GM12878 (cell line): Measurements from ENCODE around the gene MOCOS. TPM values are rescaled to one million over a fixed set of nuclear protein-coding genes. Genes with fewer than 3 reads are reported as not detected.

Source experiments
- ATAC-seq: fragments of 200-7000 bp; cut with Tn5 transposase; 3 replicates; pipeline ENCODE4 v1.9.1; 2020; ENCODE audit warnings: mild to moderate bottlenecking, moderate library complexity
- BruUV-seq: library from RNA; stranded (reverse); fragments of 400-500 nt; replicated peaks from 2 replicates; lab custom pipeline; 2021; lab: Mats Ljungman, UMichigan
- CTCF ChIA-PET: fragments of 300-600 bp; sonication (Branson Sonifier 250); formaldehyde crosslinking; extraction: SDS; loops from one replicate; lab custom pipeline; 2021; ENCODE audit warnings: inconsistent platforms; lab: Yijun Ruan, JAX
- POLR2A ChIA-PET: fragments of 350-600 bp; formaldehyde crosslinking; extraction: SDS; loops from one replicate; lab custom pipeline; 2021; ENCODE audit warnings: inconsistent platforms; lab: Charles Lee
- RAD21 ChIA-PET: fragments of 300-600 bp; sonication (Branson Sonifier 250); formaldehyde crosslinking; loops from one replicate; lab custom pipeline; 2023; ENCODE audit warnings: antibody characterized with exemption; ENCODE audit not compliant: unreplicated experiment; lab: Charles Lee
- SMC1A ChIA-PET: fragments of 300-600 bp; sonication (Branson Sonifier 250); formaldehyde crosslinking; loops from one replicate; lab custom pipeline; 2023; ENCODE audit not compliant: unreplicated experiment, uncharacterized antibody; lab: Charles Lee
- DNase-seq: peaks from one replicate; pipeline ENCODE4 v3.0.0-alpha.2; 2011; ENCODE audit warnings: low read depth, low spot score
- FAIRE-seq: peaks from 3 replicates; lab custom pipeline; 2011; peaks lifted over from hg19 to GRCh38; lab: Jason Lieb, UNC
- H2AFZ ChIP-seq: 2 replicates; pipeline ENCODE4 v1.6.0; 2011; ENCODE audit warnings: low read depth, low read length, control low read depth; ENCODE audit not compliant: control insufficient read depth
- H3K27ac ChIP-seq: 2 replicates; pipeline ENCODE4 v1.5.1; 2011; ENCODE audit warnings: control low read depth; ENCODE audit not compliant: control insufficient read depth, insufficient read depth
- H3K27me3 ChIP-seq, 2 experiments: replicated peaks in 1 of 2; 2 replicates each; pipeline versions ENCODE4 v1.6.0 to v1.6.1; 2011; ENCODE audit warnings: low read length in 1 of 2; ENCODE audit not compliant: control insufficient read depth in 2 of 2, insufficient read depth in 2 of 2
- H3K36me3 ChIP-seq, 2 experiments: 2 replicates each; pipeline ENCODE4 v1.5.1; 2011; ENCODE audit warnings: low read length in 1 of 2; ENCODE audit not compliant: control insufficient read depth in 2 of 2, insufficient read depth in 2 of 2
- H3K4me1 ChIP-seq: 2 replicates; pipeline ENCODE4 v1.6.1; 2011; ENCODE audit warnings: mild to moderate bottlenecking, low read length, moderate library complexity, mixed read lengths; ENCODE audit not compliant: control insufficient read depth, insufficient read depth
- H3K4me2 ChIP-seq: 2 replicates; pipeline ENCODE4 v1.6.0; 2011; ENCODE audit warnings: control low read depth; ENCODE audit not compliant: control insufficient read depth, insufficient read depth
- H3K4me3 ChIP-seq: fragments of 200-600 bp; sonication (generic); 2 replicates; pipeline ENCODE4 v1.5.1; 2016
- H3K79me2 ChIP-seq: 2 replicates; pipeline ENCODE4 v1.6.0; 2011; ENCODE audit warnings: low read length; ENCODE audit not compliant: control insufficient read depth, insufficient read depth
- H3K9ac ChIP-seq: 2 replicates; pipeline ENCODE4 v1.8.0; 2011; ENCODE audit warnings: low read length, control low read depth, mixed read lengths; ENCODE audit not compliant: control insufficient read depth, insufficient read depth
- H3K9me3 ChIP-seq: replicated peaks from 3 replicates; pipeline ENCODE4 v1.5.1; 2011; ENCODE audit warnings: mild to moderate bottlenecking, low read length; ENCODE audit not compliant: control insufficient read depth, insufficient read depth
- H4K20me1 ChIP-seq: 2 replicates; pipeline ENCODE4 v1.6.0; 2011; ENCODE audit not compliant: control insufficient read depth, insufficient read depth
- IRF3 ChIP-seq: fragments of 450-650 bp; IDR thresholded peaks from 2 replicates; pipeline ENCODE4 v1.6.1; 2014; ENCODE audit warnings: mild to moderate bottlenecking
- IRF4 ChIP-seq: IDR thresholded peaks from 2 replicates; pipeline ENCODE4 v1.6.1; 2011; ENCODE audit warnings: low read depth, low read length
- SUPT20H ChIP-seq: IDR thresholded peaks from 2 replicates; pipeline ENCODE4 v1.6.1; 2011; ENCODE audit warnings: low read depth, mild to moderate bottlenecking, low read length, moderate library complexity, borderline replicate concordance; ENCODE audit not compliant: control insufficient read depth
- YBX1 ChIP-seq: fragments of 450-650 bp; IDR thresholded peaks from 2 replicates; pipeline ENCODE4 v1.6.1; 2016; ENCODE audit warnings: antibody characterized with exemption
- ZBTB4 ChIP-seq: fragments of 450-650 bp; formaldehyde crosslinking; IDR thresholded peaks from 2 replicates; pipeline ENCODE4 v1.4.0; 2022; ENCODE audit warnings: mild to moderate bottlenecking, moderate library complexity
- WGBS: methylation state at CpG from one replicate; pipeline ENCODE4 v1.1.6; 2016; ENCODE audit warnings: low lambda C conversion rate; ENCODE audit not compliant: insufficient replicate concordance, insufficient coverage; ENCODE audit errors: missing lambda C conversion rate; 5-methylcytosine and 5-hydroxymethylcytosine counted together
- in situ Hi-C: fragments of 300-500 bp; cut with MboI; formaldehyde crosslinking; loops from 9 replicates; pipeline ENCODE4 v1.14.3; 2018; ENCODE audit warnings: mixed read lengths
- intact Hi-C: fragments of 100-400 bp; cut with micrococcal nuclease; formaldehyde crosslinking; loops from one replicate; pipeline ENCODE4 v1.14.2; 2022; ENCODE audit not compliant: unreplicated experiment
- polyA plus RNA-seq, 11 experiments: library from polyadenylated mRNA; depleted of rRNA in 4 of 11; unstranded in 6 of 11; stranded (reverse) in 5 of 11; fragments of >200 nt; fragmentation: Nextera tagmentation in 4 of 11; fragmentation: Illumina TruSeq in 1 of 11; extraction: Ambion mirVana in 4 of 11; extraction: Trizol in 1 of 11; gene quantifications; 1 replicate in 1 of 11; 2 replicates in 10 of 11; pipeline versions ENCODE4 v1.2.1 to v1.2.3, GENCODE V29; 2011 to 2016; ENCODE audit warnings: inconsistent platforms in 2 of 11, missing spikeins in 2 of 11, low read depth in 1 of 11
- total RNA-seq, 4 experiments: library from RNA; depleted of rRNA in 3 of 4; stranded (reverse); fragments of >200 nt in 3 of 4; fragmentation: Illumina TruSeq in 1 of 4; extraction: Trizol in 1 of 4; gene quantifications; 2 replicates each; pipeline versions ENCODE4 v1.2.1 to v1.2.3, GENCODE V29; 2013 to 2021

Gene MOCOS
- total and polyA plus RNA-seq, 10 of the 15 experiments (the other 5 are each of a cell fraction or from before 2014, with no cell fraction given), result 0.16 to 0.56 (median 0.33) TPM

GRCh38 chr18:36256094-36256493 lies 68.8 kb downstream of the MOCOS start:
- SMC1A ChIA-PET, result interaction anchor here (1.4 kb wide), 1 partner anchor 8 kb away, joined by 3 read pairs; no protein-coding TSS in a partner anchor
- ATAC-seq (no peak), DNase-seq (no peak), FAIRE-seq (no peak)
- POLR2A ChIA-PET, result no interaction called here
- Histone ChIP-seq H3K4me1 (no peaks in the 10 kb centered on the region), H2AFZ (no peak overlapping the region), H3K36me3 (no peaks in the 10 kb centered on the region), H3K9me3 (no peaks in the 10 kb centered on the region), H3K27me3 (no peaks in the 10 kb centered on the region), H3K4me2 (no peak overlapping the region), H3K9ac (no peak overlapping the region), H3K4me3 (no peak overlapping the region), H4K20me1 (no peaks in the 10 kb centered on the region), H3K79me2 (no peaks in the 10 kb centered on the region), H3K27ac (no peak overlapping the region)
- intact Hi-C loops (no loop called here), in situ Hi-C loops (no loop called here)
- RAD21 ChIA-PET, result no interaction called here
- TF ChIP-seq YBX1 (no peak), ZBTB4 (no peak), SUPT20H (no peak), IRF4 (no peak), IRF3 (no peak)
- CTCF ChIA-PET, result no interaction called here
- 61% methylated on average over 7 of the region's 7 CpGs for WGBS
- no TSS peak for BruUV-seq
